Measurements from ENCODE around the gene SERINC2.
"Not testable (repeated sequence)": the region's sequence is repeated elsewhere in the genome, so short reads cannot be mapped to it uniquely, and the experiment has no call there.

The SERINC2 gene

DNA sequence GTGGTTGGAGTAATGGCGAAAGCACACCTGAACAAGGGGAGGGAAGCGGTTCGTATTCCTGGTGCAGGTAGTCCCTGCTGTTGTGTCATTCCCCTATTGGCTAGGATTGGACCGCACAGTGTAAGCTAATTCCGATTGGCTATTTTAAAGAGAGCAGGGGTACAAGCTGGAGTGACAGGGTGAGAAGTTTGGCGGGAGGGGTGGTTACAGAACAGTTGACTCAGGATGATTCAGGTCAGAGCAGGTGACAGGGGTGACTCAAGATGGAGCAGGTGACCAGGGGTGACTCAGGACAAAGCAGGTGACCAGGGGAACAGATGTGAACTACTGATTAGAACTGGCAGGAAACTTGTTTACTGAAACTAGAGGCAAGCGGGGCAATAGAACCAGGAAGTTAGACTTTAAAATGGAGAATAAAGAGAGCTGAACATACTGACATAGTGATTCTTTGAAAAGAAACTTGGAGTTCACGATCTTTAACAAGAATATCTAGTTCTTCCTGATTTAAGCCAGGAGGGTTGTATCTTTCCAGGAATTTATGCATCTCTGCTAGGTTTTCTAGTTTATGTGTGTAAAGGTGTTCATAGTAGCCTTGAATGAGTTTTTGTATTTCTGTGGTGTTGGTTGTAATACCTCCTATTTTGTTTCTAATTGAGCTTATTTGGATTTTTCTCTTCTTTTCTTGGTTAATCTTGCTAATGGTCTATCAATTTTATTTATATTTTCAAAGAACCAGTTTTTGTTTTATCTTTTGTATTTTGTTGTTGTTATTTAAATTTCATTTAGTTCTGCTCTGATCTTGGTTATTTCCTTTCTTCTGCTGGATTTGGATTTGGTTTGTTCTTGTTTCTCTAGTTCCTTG lies 58.7 kb downstream of the SERINC2 start:
- not testable (repeated sequence) for DNase-seq (ENCODE audit: low read depth)

DNA sequence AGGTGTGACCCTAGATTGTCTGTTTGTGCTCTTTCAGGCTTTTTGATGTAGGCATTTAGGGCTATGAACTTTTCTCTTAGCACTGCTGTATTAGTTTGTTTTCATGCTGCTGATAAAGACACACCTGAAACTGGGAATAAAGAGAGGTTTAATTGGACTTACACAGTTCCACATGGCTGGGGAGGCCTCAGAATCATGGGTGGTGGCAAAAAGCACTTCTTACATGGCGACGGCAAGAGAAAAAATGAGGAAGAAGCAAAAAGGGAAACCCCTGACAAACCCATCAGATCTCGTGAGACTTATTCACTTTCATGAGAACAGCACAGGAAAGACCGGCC lies 59.3 kb downstream of the SERINC2 start:
- DNase-seq (ENCODE audit: low read depth), result not testable (repeated sequence)

GRCh38 chr1:31472673-31473072 lies 59.7 kb downstream of the SERINC2 start:
- not testable (repeated sequence) for DNase-seq (ENCODE audit: low read depth)

- DNase-seq (ENCODE audit: low read depth), result not testable (repeated sequence)
Observed at GRCh38 chr1:31473508-31473907, 60.5 kb downstream of the SERINC2 start.

GRCh38 chr1:31474567-31474966 lies 61.6 kb downstream of the SERINC2 start:
- DNase-seq (ENCODE audit: low read depth), result not testable (repeated sequence)

DNA sequence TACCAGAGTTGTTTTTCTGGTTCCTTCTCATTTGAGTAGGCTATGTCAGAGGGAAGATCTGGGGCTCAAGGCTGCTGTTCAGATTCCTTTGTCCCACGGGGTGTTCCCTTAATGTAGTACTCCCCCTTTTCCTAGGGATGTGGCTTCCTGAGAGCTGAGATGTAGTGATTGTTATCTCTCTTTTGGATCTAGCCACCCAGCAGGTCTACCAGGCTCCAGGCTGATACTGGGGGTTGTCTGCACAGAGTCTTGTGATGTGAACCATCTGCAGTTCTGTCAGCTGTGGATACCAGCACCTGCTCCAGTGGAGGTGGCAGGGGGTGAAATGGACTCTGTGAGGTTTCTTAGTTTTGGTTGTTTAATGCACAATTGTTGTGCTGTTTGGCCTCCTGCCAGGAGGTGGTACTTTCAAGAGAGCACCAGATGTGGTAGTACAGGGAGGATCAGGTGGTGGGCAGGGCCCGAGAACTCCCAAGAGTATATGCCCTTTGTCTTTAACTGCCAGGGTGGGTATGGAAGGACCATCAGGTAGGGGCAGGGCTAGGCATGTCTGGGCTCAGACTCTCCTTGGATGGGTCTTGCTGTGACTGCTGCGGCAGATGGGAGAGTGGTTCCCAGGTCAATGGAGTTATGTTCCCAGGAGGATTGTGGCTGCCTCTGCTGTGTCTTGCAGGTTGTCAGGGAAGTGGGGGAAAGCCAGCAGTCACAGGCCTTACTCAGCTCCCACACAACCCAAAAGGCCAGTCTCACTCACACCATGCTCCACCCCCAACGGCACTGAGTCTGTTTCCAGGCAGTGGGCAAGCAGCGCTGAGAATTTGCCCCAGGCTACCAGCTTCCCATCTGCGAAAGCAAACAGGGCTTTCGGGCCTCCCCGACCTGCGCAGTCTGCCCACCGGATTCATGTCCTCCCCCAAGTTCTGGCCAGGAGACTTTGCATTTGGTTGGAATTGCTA lies 64.2 kb downstream of the SERINC2 start:
- DNase-seq (ENCODE audit: low read depth), result no peak

GRCh38 chr1:31478167-31478566 lies 65.2 kb downstream of the SERINC2 start:
- no peak for DNase-seq (ENCODE audit: low read depth)

DNA sequence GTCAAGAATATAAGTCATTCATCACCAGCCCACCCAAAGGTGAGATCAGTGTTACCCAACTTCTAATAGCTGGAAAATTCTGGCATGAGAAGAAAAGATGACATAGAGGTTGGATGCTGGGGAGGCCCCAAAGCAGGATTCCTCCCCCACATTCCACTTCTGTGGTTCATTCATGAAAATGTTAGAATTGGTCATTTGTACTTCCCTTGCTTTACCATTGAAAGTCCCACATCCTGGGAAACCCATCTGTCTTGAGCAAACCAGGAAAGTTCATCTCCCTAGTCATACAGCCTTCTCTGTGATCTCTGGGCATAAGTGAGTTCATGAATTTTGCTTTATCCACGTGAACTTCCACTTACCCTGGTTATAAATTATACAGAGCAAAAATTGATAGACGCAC lies 66.8 kb downstream of the SERINC2 start:
- no peak for DNase-seq (ENCODE audit: low read depth)

- DNase-seq (ENCODE audit: low read depth), result not testable (repeated sequence)
Observed at GRCh38 chr1:31480426-31480825, 67.4 kb downstream of the SERINC2 start.

GRCh38 chr1:31482482-31483011 lies 69.5 kb downstream of the SERINC2 start:
- DNase-seq (ENCODE audit: low read depth), result no peak

DNA sequence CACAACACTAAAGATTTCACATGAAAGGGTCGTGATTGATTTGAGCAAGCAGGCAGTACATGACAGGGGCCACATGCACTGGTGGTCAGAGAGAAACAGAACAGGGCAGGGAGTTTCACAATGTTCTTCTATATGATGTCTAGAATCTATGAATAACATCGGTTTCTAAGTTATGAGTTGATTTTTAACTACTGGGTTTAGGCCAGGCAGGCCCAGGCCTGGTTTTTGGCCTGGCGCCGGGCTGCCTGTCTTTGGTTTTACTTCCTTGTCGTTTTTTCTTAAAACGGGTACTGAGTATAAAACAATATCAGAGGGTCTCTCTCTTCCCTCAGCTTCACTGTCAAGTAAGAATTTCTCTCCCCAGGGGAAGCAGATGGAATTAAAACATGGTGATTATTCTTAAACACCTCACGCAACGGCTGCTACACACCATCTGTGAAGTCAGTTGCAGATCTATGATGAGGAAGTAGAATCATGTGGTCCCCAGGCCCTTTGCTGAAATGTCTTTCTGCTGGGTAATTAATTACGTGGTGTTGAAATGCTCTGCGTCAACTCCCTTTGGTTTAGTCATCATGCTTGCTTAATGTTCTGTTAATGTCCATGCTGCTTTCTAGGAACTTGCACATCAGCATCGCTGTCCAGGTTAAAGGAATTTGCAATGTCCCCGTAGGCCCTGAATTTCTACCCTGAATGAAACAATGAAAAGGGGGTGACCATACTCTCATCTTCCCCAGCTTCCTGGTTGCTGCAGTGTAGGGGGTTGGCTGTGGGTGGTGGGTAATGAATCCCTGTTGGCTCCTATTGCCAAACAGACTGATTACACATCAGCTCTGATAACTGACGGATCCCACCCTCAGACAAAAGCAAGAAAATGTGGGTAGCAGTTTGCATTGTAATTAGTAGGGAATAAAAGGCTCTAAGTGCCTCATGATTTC lies 70.3 kb downstream of the SERINC2 start:
- no peak for DNase-seq (ENCODE audit: low read depth)

All from stimulated activated CD8-positive, alpha-beta memory T cell treated with anti-CD3 and anti-CD28 coated beads, Interleukin-12 subunit alpha, Interleukin-12 subunit beta, amount 100 ng/mL, for 1 hour (primary cell).